IMR-90 (cell line): ENCODE measurements around the gene CTIF. TPM values are rescaled to one million over a fixed set of nuclear protein-coding genes. Genes with fewer than 3 reads are reported as not detected.

Experiments used
- ATAC-seq: fragments of 200-7000 bp; cut with Tn5 transposase; 2 replicates; pipeline ENCODE4 v1.9.1; 2020; ENCODE audit warnings: low read depth, mild to moderate bottlenecking, moderate library complexity
- Bru-seq: library from RNA; stranded (reverse); fragments of 400-500 nt; gene quantifications from one replicate; lab custom pipeline; 2021; lab: Mats Ljungman, UMichigan
- BruChase-seq, 2 experiments: library from RNA; stranded (reverse); fragments of 400-500 nt; gene quantifications; one replicate each; lab custom pipeline; 2021; lab: Mats Ljungman, UMichigan
- BruUV-seq: library from RNA; stranded (reverse); fragments of 400-500 nt; replicated peaks from 2 replicates; lab custom pipeline; 2021; lab: Mats Ljungman, UMichigan
- CTCF ChIA-PET: fragments of 300-600 bp; formaldehyde crosslinking; extraction: SDS; loops from one replicate; lab custom pipeline; 2021; ENCODE audit warnings: antibody characterized with exemption; lab: Yijun Ruan, JAX
- POLR2A ChIA-PET: fragments of 300-600 bp; sonication (Branson Sonifier 250); formaldehyde crosslinking; loops from one replicate; lab custom pipeline; 2022; ENCODE audit warnings: antibody characterized with exemption; ENCODE audit not compliant: unreplicated experiment; lab: Charles Lee
- DNase-seq: peaks from one replicate; pipeline ENCODE4 v3.0.0; 2013
- H2AFZ ChIP-seq: replicated peaks from 2 replicates; pipeline ENCODE3; 2013; ENCODE audit warnings: low read length, mild to moderate bottlenecking; ENCODE audit not compliant: poor library complexity
- H2AK5ac ChIP-seq: 2 replicates; pipeline ENCODE4 v1.6.1; 2013; ENCODE audit warnings: low read depth, low read length, inconsistent platforms
- H2AK9ac ChIP-seq: replicated peaks from 2 replicates; pipeline ENCODE3; 2013; ENCODE audit warnings: mild to moderate bottlenecking, low read depth, low read length, moderate library complexity; ENCODE audit not compliant: poor library complexity
- H2BK120ac ChIP-seq: 2 replicates; pipeline ENCODE4 v1.6.1; 2013; ENCODE audit warnings: low read depth, low read length, inconsistent platforms
- H2BK15ac ChIP-seq: 3 replicates; pipeline ENCODE4 v1.6.1; 2013; ENCODE audit warnings: low read depth, low read length, inconsistent platforms
- H2BK20ac ChIP-seq: 2 replicates; pipeline ENCODE4 v1.6.1; 2013; ENCODE audit warnings: low read depth, mild to moderate bottlenecking, inconsistent platforms, low read length, moderate library complexity
- H2BK5ac ChIP-seq: 2 replicates; pipeline ENCODE4 v1.6.1; 2013; ENCODE audit warnings: mild to moderate bottlenecking, low read depth, low read length, inconsistent platforms; ENCODE audit not compliant: poor library complexity, severe bottlenecking
- H3K14ac ChIP-seq: replicated peaks from 2 replicates; pipeline ENCODE4 v1.6.1; 2013; ENCODE audit warnings: low read depth, low read length, inconsistent platforms
- H3K18ac ChIP-seq: 2 replicates; pipeline ENCODE4 v1.6.1; 2013; ENCODE audit warnings: low read depth, low read length, control low read depth
- H3K23ac ChIP-seq: 2 replicates; pipeline ENCODE4 v1.6.1; 2013; ENCODE audit warnings: low read depth, low read length, inconsistent platforms
- H3K27ac ChIP-seq: 2 replicates; pipeline ENCODE4 v1.5.1; 2013; ENCODE audit warnings: mild to moderate bottlenecking, control low read depth, low read length; ENCODE audit not compliant: insufficient read depth
- H3K27me3 ChIP-seq: 2 replicates; pipeline ENCODE4 v1.6.1; 2013; ENCODE audit warnings: low read length; ENCODE audit not compliant: control insufficient read depth, insufficient read depth
- H3K36me3 ChIP-seq: 2 replicates; pipeline ENCODE4 v1.6.1; 2013; ENCODE audit warnings: low read length, mixed read lengths; ENCODE audit not compliant: control insufficient read depth, insufficient read depth
- H3K4ac ChIP-seq: 2 replicates; pipeline ENCODE4 v1.6.1; 2013; ENCODE audit warnings: low read depth, low read length, inconsistent platforms
- H3K4me1 ChIP-seq: 2 replicates; pipeline ENCODE4 v1.6.1; 2013; ENCODE audit warnings: low read length, mixed read lengths; ENCODE audit not compliant: control insufficient read depth, insufficient read depth
- H3K4me2 ChIP-seq: 2 replicates; pipeline ENCODE4 v1.6.1; 2013; ENCODE audit warnings: low read depth, mild to moderate bottlenecking, control low read depth, low read length, moderate library complexity
- H3K4me3 ChIP-seq: 2 replicates; pipeline ENCODE4 v1.5.1; 2013; ENCODE audit warnings: low read depth, mild to moderate bottlenecking, control low read depth, low read length, moderate library complexity; ENCODE audit not compliant: insufficient read depth
- H3K56ac ChIP-seq: 2 replicates; pipeline ENCODE4 v1.6.1; 2013; ENCODE audit warnings: low read length, inconsistent platforms; ENCODE audit not compliant: insufficient read depth; ENCODE audit errors: extremely low read depth
- H3K79me1 ChIP-seq, 2 experiments: 2 replicates each; pipeline ENCODE4 v1.6.1; 2013; ENCODE audit warnings: low read length in 2 of 2, inconsistent platforms in 1 of 2, low read depth in 1 of 2
- H3K9ac ChIP-seq: 2 replicates; pipeline ENCODE4 v1.6.1; 2013; ENCODE audit warnings: low read depth, low read length, control low read depth
- H3K9me1 ChIP-seq: 2 replicates; pipeline ENCODE4 v1.6.1; 2013; ENCODE audit warnings: low read length, inconsistent platforms; ENCODE audit not compliant: insufficient read depth
- H3K9me3 ChIP-seq: 2 replicates; pipeline ENCODE4 v1.6.1; 2013; ENCODE audit warnings: low read length; ENCODE audit not compliant: control insufficient read depth, insufficient read depth
- H4K20me1 ChIP-seq: 2 replicates; pipeline ENCODE4 v1.6.1; 2013; ENCODE audit warnings: low read length, inconsistent platforms; ENCODE audit not compliant: insufficient read depth
- H4K5ac ChIP-seq: 2 replicates; pipeline ENCODE4 v1.6.1; 2013; ENCODE audit warnings: mild to moderate bottlenecking, low read depth, low read length, control low read depth
- H4K8ac ChIP-seq, 2 experiments: 2 replicates each; pipeline ENCODE4 v1.6.1; 2013; ENCODE audit warnings: low read depth in 2 of 2, low read length in 2 of 2, control low read depth in 1 of 2, inconsistent platforms in 1 of 2
- H4K91ac ChIP-seq: 2 replicates; pipeline ENCODE4 v1.6.1; 2013; ENCODE audit warnings: low read depth, low read length, inconsistent platforms; ENCODE audit not compliant: insufficient read depth
- BHLHE40 ChIP-seq: fragments of 150-350 bp; IDR thresholded peaks from 2 replicates; pipeline ENCODE4 v1.6.1; 2016; ENCODE audit warnings: mild to moderate bottlenecking, low read depth, low read length
- CTCF ChIP-seq: conservative IDR thresholded peaks from 2 replicates; pipeline ENCODE4 v1.5.1; 2012; ENCODE audit warnings: mild to moderate bottlenecking, low read depth, low read length, improper control_type of control experiment
- FOS ChIP-seq: fragments of 150-350 bp; IDR thresholded peaks from 2 replicates; pipeline ENCODE4 v1.6.1; 2016; ENCODE audit warnings: low read depth, low read length
- MAFK ChIP-seq: IDR thresholded peaks from 2 replicates; pipeline ENCODE4 v1.6.1; 2012; ENCODE audit warnings: low read depth, low read length, improper control_type of control experiment
- MAZ ChIP-seq: IDR thresholded peaks from 2 replicates; pipeline ENCODE4 v1.6.1; 2012; ENCODE audit warnings: low read depth, mild to moderate bottlenecking, low read length, improper control_type of control experiment, moderate library complexity, borderline replicate concordance
- MXI1 ChIP-seq: IDR thresholded peaks from 2 replicates; pipeline ENCODE4 v1.6.1; 2012; ENCODE audit warnings: low read depth, mild to moderate bottlenecking, low read length, moderate library complexity, borderline replicate concordance
- POLR2A ChIP-seq: IDR thresholded peaks from 2 replicates; pipeline ENCODE4 v1.6.1; 2012; ENCODE audit warnings: mild to moderate bottlenecking, low read depth, low read length
- RAD21 ChIP-seq: IDR thresholded peaks from 2 replicates; pipeline ENCODE4 v1.6.1; 2012; ENCODE audit warnings: low read length, improper control_type of control experiment
- RFX5 ChIP-seq: IDR thresholded peaks from 2 replicates; pipeline ENCODE4 v1.8.0; 2012; ENCODE audit warnings: low read depth, mild to moderate bottlenecking, low read length, moderate library complexity
- USF2 ChIP-seq: fragments of 150-350 bp; IDR thresholded peaks from 2 replicates; pipeline ENCODE4 v1.6.1; 2017; ENCODE audit warnings: mild to moderate bottlenecking, antibody characterized with exemption, low read length, low read depth
- WGBS, 2 experiments: methylation state at CpG; one replicate each; pipeline versions ENCODE4 v1.1.5 to v1.1.7; 2013; ENCODE audit warnings: missing lambda C conversion rate in 2 of 2; ENCODE audit not compliant: insufficient read length in 1 of 2; ENCODE audit errors: extremely low coverage in 2 of 2; 5-methylcytosine and 5-hydroxymethylcytosine counted together
- dilution Hi-C: fragments of 300-500 bp; cut with HindIII; formaldehyde crosslinking; loops from one replicate; pipeline ENCODE4 v1.14.3; 2018; ENCODE audit warnings: low sequenced_read_pairs; ENCODE audit not compliant: unreplicated experiment
- in situ Hi-C: fragments of 300-500 bp; cut with MboI; formaldehyde crosslinking; loops from 3 replicates; pipeline ENCODE4 v1.14.3; 2019; ENCODE audit warnings: low sequenced_read_pairs, inconsistent platforms, mixed read lengths
- intact Hi-C: fragments of 100-400 bp; cut with micrococcal nuclease; formaldehyde crosslinking; loops from 2 replicates; pipeline ENCODE4 v1.10.0; 2022
- long read RNA-seq: library from polyadenylated mRNA; unstranded; transcript quantifications from one replicate; pipeline ENCODE4 v2.0.0, GENCODE V29; 2021; ENCODE audit not compliant: unreplicated experiment
- polyA plus RNA-seq, 3 experiments: library from polyadenylated mRNA; depleted of rRNA; stranded (reverse); fragments of >200 nt; gene quantifications; 2 replicates each; pipeline ENCODE4 v1.2.3, GENCODE V29; 2012; ENCODE audit warnings: low replicate concordance in 1 of 3
- total RNA-seq: library from RNA; depleted of rRNA; stranded (reverse); fragments of >200 nt; gene quantifications from 2 replicates; pipeline ENCODE4 v1.2.3, GENCODE V29; 2012; rRNA removed

CTIF gene
- total RNA-seq (25.1 and 27.5 TPM in 2 replicates), polyA plus RNA-seq (2012; rRNA removed) (57.0 and 58.4 TPM in 2 replicates), Bru-seq, nascent RNA (percentile 95 among the genes with signal in this experiment), BruChase-seq, experiment 1, labeled RNA remaining after a 6-hour chase (percentile 88 among the genes with signal in this experiment), BruChase-seq, experiment 2, labeled RNA remaining after a 2-hour chase (percentile 93 among the genes with signal in this experiment)
- polyA plus RNA-seq (2012; cell fraction: cytosol; rRNA removed): 28.8 and 51.0 TPM in 2 replicates
- 139 and 218 TPM in 2 replicates for polyA plus RNA-seq (2012; cell fraction: nucleus; rRNA removed; ENCODE audit: low replicate concordance)
- long read RNA-seq, full-length matches to known transcripts: 4 of 54 reads
- long read RNA-seq, partial matches to known transcripts: 32 of 54 reads
- long read RNA-seq, other reads (novel, unspliced or antisense): 18 of 54 reads

- POLR2A ChIA-PET: no interaction called here
- Histone ChIP-seq H2AFZ (peak within 1 kb of the TSS; percentile 96), H3K4ac (peak within 1 kb of the TSS; percentile 90), H4K5ac (peak within 1 kb of the TSS; percentile 83), H3K27me3 (no peaks in the 10 kb centered on the region), H3K4me3 (peak within 1 kb of the TSS; percentile 96), H3K23ac (peak within 1 kb of the TSS; percentile 88), H4K91ac (peak within 1 kb of the TSS; percentile 90), H3K79me1 (peaks cover 11 to 45% of the 10 kb centered on the region in 2 experiments), H3K27ac (peak within 1 kb of the TSS; percentile 99), H3K56ac (peak within 1 kb of the TSS; percentile 85), H2AK5ac (peak within 1 kb of the TSS; percentile 63), H2AK9ac (peak within 1 kb of the TSS; percentile 80), H2BK20ac (peak within 1 kb of the TSS; percentile 47), H2BK5ac (peak within 1 kb of the TSS; percentile 87), H3K9me3 (no peaks in the 10 kb centered on the region), H3K4me2 (peak within 1 kb of the TSS; percentile 93), H3K36me3 (0 out of 2 replicates have a peak, but pooled peaks cover 1% of the 10 kb centered on the region), H3K9ac (peak within 1 kb of the TSS; percentile 74), H4K20me1 (peaks cover 32% of the 10 kb centered on the region), H2BK15ac (peak within 1 kb of the TSS; percentile 62; the same call in 1 of the 3 replicates), H3K14ac (peak within 1 kb of the TSS; percentile 77), H3K4me1 (peaks cover 26% of the 10 kb centered on the region), H3K9me1 (peaks cover 35% of the 10 kb centered on the region), H3K18ac (peak within 1 kb of the TSS; percentile 80), H2BK120ac (peak within 1 kb of the TSS; percentile 85), H4K8ac (peak within 1 kb of the TSS; percentile 86 to 97)
- ATAC-seq: peak; percentile 75
- intact Hi-C loops (loop anchor here (1.0 to 2.0 kb wide), 2 partner anchors 50 to 59 kb away; no protein-coding TSS in a partner anchor), dilution Hi-C loops (no loop called here), in situ Hi-C loops (loop anchor here (25.0 kb wide), 1 partner anchor 399 kb away; no protein-coding TSS in a partner anchor)
- DNase-seq: peak; percentile 96
- no TSS peak for BruUV-seq
- 0% methylated on average over 15 of the region's 54 CpGs; no CpG with 5 or more reads in 1 of the 2 experiments for WGBS, 2 experiments
- CTCF ChIA-PET: interaction anchor here (0.9 kb wide), 1 partner anchor 16 kb away, joined by 4 read pairs; no protein-coding TSS in a partner anchor
- peak; percentile 49; the same call in 1 of the 2 replicates for TF ChIP-seq FOS
- no peak for TF ChIP-seq RFX5
- peak; percentile 92 for TF ChIP-seq MAZ
- peak; percentile 90 for TF ChIP-seq MXI1
- TF ChIP-seq MAFK: no peak
- 0 out of 2 replicates have a peak, but pooled peaks have one; percentile 6 for TF ChIP-seq RAD21
- peak; percentile 90 for TF ChIP-seq USF2
- 0 out of 2 replicates have a peak, but pooled peaks have one; percentile 15 for TF ChIP-seq POLR2A
- peak; percentile 90 for TF ChIP-seq BHLHE40
- TF ChIP-seq CTCF: no peak
Measured at GRCh38 chr18:48538531-48539405, at the start of gene CTIF. CTIF (plus strand) TSS chr18:48539031; CDS start chr18:48619566, 80,535 bp downstream.
